ENCODE data around the gene IGFBP7.

GRCh38 chr4:57102050-57102624 is 8.0 kb downstream of the IGFBP7 start:
- no peak for TF ChIP-seq EZH2phosphoT487 (IDR thresholded peaks at IDR 0.05; ENCODE audit: borderline replicate concordance, low read depth, low read length)
- TF ChIP-seq, protein P1, sequence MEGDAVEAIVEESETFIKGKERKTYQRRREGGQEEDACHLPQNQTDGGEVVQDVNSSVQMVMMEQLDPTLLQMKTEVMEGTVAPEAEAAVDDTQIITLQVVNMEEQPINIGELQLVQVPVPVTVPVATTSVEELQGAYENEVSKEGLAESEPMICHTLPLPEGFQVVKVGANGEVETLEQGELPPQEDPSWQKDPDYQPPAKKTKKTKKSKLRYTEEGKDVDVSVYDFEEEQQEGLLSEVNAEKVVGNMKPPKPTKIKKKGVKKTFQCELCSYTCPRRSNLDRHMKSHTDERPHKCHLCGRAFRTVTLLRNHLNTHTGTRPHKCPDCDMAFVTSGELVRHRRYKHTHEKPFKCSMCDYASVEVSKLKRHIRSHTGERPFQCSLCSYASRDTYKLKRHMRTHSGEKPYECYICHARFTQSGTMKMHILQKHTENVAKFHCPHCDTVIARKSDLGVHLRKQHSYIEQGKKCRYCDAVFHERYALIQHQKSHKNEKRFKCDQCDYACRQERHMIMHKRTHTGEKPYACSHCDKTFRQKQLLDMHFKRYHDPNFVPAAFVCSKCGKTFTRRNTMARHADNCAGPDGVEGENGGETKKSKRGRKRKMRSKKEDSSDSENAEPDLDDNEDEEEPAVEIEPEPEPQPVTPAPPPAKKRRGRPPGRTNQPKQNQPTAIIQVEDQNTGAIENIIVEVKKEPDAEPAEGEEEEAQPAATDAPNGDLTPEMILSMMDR (conservative IDR thresholded peaks at IDR 0.05; ENCODE audit: low read length), result no peak
